AG08395 (cell line): ENCODE measurements around the gene GPC5.

Experiments used
- DNase-seq: peaks from one replicate; pipeline ENCODE4 v3.0.0; 2012; ENCODE audit warnings: mixed read lengths, low spot score

The GPC5 gene

GRCh38 chr13:92158346-92158745, 759.9 kb downstream of the GPC5 start:
- DNase-seq: no peak

GRCh38 chr13:92164822-92165221, 766.4 kb downstream of the GPC5 start:
- no peak for DNase-seq

DNA sequence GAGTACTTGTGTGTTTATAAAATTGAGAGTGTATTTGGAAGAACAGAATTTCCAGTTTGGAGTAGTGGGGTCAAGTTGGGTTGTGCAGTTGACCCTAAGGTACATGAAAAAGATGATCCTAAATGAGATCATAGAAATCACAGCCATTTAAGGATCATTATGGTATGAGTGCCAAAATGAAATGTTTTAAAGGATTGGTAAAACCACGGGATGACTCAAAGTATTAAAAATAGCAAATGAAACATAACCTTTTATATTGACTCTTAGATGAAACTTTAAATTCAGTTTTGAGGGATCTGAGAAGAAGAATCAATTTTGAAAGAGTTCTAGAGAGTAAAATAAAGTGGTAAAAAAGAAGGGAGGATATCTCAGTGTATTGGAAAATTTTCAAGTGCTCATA, 773.8 kb downstream of the GPC5 start:
- no peak for DNase-seq

DNA sequence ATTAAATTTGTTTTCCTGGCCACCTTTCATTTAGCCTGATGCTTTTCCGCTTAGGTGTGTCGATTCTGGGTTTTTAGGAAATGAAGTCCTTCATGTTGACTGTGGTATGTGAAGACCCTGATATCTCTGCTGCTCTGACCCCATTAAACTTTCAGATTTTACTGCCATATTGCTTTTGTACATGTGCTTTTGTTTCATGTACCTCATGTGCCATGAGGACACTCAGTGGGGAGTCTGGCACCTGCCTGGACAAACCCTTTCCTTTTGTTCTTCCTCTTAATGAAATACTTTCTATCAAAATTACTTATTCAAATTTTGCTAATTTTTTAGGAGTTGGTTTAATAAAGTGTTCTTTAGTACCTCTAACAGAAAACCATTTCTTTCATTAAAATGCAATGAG, 774.8 kb downstream of the GPC5 start:
- no peak for DNase-seq

GRCh38 chr13:92175330-92175729, 776.9 kb downstream of the GPC5 start:
- DNase-seq: peak; percentile 5

DNA sequence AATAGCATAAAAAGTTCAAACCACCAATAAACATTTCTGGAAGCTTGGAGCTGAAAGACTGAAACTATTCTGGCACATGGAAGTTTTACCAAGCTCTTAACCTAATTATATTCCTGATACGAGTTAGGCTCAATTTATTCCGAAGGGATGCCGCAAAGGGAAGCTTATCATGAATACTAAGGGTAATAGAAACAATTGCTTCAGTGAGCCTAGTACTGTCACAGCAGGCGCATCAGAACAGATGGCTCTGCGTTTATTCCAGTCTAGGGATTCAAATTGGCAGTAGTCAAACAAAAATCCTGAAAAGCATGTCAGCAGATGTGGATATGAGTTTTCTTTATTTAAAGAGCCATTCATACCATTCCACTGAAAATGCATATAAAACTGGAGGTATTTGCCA, 779.5 kb downstream of the GPC5 start:
- no peak for DNase-seq

- DNase-seq: no peak
Observed at GRCh38 chr13:92179223-92179622, 780.8 kb downstream of the GPC5 start.

GRCh38 chr13:92187378-92187989, 789.1 kb downstream of the GPC5 start:
- peak; percentile 47 for DNase-seq

DNA sequence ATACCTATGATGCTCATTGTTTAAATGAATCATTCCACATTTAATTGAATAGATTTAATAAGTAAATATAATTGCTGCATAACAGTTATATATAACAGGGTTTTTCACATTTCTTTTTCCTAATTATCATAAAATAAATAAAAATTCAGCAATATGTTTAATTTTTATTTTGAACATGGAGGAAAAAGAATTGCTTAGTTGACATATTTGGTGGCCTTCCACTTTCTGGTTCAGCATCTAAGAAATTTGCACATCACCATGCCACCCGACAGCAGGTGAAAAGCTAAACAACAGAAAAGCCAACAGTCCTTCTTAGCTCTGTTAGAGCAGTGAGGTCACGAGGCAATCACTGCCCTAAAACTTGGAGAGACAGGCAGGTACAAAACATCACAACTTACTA, 790.2 kb downstream of the GPC5 start:
- no peak for DNase-seq

DNA sequence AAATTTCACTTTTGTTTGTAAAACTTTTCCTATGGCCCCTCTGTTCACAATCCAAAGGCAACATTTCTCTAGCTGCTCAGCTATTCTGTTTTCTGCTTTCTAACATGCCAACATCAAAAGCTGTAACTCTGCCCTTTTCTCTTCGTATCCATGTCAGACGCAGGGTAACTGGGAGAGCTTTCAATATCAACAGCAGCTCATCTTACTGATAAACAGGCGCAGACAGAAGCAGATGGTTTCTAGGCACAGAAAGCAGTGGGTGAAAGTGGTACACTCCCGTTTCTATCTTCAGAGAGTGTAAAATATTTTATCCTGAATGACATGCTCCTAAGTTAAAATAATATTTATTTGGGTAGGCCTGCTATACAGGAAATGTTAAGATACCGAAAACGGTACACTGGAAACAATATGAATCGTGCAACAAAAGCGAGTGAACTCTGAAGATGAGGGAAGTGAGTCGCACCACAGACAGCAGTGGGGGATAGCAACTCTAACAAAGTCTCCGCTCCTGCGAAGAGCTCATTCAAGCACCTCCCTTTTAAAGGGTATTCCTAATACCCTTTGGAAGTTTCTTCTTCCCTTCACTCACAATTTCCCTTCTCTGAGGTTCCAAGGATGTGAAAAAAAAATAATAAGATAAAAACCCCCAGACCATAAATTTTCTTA, 798.3 kb downstream of the GPC5 start:
- no peak for DNase-seq

DNA sequence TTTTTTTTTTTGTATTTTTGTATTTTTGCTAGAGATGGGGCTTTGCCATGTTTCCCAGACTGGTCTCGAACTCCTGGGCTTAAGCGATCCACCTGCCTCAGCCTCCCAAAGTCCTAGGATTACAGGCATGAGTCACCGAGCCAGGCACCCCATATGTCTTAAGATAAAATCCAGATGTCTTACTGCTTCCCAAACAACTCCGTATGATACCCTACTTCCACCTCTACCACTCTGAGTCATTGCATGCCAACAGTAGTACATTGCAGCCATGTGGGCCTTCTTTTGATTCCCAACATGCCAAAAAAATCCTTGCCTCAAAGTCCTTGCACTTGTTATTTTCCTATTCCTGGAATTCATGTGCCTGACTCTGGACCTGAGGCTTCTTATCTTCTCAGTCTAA, 799.2 kb downstream of the GPC5 start:
- DNase-seq: no peak

DNA sequence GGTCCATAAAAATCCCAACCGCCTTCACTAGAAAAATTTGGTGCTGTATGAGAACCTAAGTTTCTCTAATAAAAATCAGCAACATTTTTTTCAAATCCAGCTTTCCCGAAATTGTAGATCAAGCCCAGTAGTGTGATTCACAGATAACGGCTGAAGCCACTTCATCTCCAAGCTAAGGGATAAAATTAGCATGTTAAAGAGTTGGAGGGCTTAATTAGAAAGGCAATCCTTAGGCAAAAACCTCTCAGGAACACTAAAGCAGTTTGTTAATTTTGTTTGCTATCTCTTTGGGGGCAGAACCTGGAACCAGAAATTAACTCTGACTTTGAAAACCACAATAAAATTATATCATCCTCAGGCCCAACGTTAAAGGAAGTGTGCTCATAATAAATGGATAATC, 820.2 kb downstream of the GPC5 start:
- no peak for DNase-seq

DNA sequence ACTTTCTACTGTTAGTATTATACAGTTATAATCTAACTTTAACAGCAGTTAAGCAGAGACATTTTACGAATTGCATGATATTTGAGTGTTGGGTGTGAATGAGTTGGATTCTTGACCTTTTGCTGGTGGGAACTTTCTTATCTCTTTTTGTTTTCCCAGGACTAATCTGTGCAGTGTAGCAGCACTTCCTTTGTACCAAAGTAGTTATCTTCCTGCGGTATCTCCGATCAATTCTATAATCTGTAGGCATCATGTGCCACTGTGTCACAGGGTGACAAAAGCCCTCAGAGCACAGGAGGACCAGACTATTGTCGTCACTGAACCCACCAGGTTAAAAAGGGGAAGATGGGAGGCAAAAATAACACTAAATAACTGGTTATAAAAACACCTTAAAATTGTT, 823.5 kb downstream of the GPC5 start:
- no peak for DNase-seq

GRCh38 chr13:92224052-92224821, 825.8 kb downstream of the GPC5 start:
- DNase-seq: peak; percentile 7

- no peak for DNase-seq
Observed at GRCh38 chr13:92224825-92225224, 826.4 kb downstream of the GPC5 start.

DNA sequence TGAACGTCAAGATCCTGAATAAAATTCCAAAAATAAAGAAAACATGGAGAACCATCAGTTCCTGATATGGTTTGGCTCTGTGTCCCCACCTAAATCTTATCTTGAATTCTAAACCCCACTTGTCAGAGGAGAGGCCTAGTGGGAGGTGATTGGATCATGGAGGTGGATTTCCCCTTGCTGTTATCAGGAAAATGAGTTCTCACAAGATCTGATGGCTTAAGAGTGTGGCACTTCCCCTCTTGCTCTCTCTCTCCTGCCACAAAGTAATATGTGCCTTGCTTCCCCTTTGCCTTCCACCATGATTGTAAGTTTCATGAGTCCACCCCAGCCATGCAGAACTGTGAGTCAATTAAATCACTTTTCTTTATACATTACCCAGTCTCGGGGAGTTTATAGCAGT, 827.4 kb downstream of the GPC5 start:
- DNase-seq: no peak

- DNase-seq: no peak
Observed at GRCh38 chr13:92232871-92233270, 834.5 kb downstream of the GPC5 start.

DNA sequence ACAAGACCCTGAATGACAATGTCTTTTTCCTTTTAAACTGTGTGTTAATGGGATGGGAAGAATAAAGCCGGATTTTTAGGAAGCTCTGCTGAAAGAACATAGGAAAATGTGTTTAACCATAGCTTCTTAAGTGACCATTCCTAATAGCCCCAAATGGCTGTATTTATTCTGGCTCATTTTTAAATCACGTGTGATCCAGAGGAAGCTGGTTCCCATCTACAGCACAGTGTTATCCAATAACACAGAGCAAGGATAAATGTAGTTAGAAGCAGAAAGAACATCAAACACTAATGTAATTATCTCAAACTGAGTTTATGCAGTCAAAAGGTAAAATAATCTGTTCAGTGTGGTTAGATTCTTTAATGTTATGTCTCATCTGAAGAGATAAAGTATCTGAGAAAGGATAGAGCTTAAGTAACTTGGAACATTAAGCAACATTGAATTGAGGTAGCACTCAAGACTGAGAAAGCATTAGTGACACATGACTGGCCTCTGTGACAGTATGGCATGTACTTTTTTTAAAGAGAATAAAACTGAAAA, 853.3 kb downstream of the GPC5 start:
- no peak for DNase-seq

- DNase-seq: no peak
Observed at GRCh38 chr13:92255526-92255925, 857.1 kb downstream of the GPC5 start.

DNA sequence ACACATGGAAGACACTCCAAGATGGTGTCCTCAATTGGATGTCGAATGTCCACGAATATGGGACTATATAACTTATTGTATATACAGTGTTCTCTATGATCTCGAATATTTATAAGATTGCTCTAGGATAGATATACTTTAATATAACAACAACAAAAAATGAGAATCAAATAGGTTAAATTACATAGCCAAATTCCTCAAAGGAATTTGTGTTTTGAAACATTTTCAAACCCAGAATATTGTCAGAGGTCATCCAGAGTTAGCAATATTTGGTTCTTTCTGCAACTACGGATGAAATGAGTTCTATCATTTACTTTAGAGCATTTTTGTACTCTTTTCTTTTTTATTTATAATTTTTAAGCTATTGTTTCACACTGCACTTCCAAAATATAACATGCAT, 857.8 kb downstream of the GPC5 start:
- no peak for DNase-seq

DNA sequence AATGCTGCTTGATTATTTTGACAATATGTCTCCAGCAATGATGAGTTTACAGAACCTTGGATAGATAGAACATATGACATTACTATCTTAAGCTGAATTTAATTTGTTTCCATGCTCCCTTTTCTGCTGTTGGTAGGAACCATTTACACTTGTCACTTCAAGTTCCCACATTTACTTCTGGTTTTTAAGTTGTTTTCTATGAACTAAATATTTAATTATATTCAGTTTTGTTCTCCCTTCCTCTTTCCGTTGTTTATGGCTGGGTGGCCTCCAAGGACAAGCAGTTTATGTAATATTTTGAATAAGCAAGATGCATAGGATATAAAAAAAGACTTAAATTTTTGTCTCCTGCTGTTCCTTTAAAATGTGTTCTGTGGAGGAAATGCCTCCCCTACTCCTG, 860.6 kb downstream of the GPC5 start:
- DNase-seq: no peak

DNA sequence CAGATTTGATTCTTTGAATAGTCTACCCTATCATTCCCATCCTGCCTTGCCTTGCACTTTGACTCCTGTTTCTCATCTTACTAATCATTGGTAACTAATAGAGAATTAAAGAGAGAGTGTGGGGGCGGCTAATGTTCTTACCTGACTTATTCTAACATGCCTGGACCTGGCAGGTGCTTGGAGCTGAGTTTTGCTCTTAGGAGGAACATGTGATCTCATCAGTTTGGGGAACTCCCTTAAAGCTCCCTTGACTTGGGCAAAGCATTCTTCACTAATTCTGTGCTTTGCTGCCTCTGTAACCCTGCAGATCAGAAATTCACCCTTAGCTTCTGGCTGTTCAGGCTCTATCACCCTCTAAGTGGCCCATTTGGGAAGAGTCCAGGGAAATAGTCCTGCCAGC, 861.1 kb downstream of the GPC5 start:
- no peak for DNase-seq

DNA sequence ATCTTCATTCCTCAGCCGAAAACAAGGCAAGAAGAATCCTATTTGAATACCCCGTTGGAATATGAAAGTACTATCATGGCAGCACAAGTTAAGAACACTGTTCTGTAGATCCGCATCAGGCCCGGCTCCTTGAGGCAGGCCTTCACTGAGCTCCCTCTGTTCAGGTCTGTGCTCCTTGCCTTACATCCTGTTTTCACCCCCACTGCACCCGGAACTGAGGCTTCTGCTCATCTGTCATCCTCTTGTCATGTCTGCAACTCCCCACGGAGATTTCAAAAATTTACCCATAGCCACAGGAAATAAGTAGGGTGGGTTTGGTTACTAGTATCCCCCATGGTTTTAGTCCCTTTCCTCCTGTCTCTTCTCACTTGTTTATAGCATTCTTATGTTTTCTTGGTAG, 861.9 kb downstream of the GPC5 start:
- DNase-seq: no peak
